ENCODE data around the gene TNFRSF13B.

DNA sequence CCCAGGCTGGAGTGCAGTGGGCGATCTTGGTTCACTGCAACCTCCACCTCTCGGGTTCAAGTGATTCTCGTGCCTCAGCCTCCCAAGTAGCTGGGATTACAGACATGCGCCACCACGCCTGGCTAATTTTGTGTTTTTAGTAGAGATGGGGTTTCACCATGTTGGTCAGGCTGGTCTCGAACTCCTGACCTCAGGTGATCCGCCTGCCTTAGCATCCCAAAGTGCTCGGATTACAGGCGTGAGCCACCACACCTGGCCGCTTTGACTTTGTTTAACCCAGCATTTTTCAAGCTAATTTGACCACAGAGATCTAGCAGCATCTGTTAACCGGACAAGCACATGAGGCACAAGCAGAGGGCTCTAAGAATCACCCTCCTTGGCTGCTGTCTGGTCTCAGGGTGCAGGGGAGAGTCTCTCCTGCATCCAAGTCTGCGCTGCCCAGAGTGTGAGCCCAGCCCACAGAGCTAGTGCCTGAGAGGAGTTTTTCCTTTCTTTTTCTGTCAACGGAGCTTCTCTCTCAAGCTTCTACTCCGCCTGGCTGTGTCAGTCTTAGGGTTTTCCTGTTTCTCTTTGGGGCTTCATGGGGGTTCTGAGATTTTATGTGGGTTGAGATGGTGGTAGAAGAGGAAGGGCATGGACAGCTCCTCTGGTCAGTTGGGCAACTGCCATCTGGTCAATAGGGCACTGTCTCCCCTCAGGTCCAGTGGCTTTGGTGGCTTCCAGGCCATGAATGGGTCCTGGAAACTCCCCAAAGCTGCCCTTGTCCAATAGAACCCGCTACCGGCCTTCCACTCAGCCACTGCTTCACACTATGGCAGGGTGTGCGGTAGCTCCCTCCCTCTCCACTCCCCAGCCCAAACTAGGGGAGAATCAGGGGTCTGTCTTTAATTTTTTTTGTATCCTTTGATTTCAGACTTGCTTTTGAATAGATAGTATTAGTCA, 59.6 kb downstream of the TNFRSF13B start:
- no peak for TF ChIP-seq CTCF (IDR thresholded peaks at IDR 0.05)
- TF ChIP-seq ZFX (IDR thresholded peaks at IDR 0.05; ENCODE audit: borderline replicate concordance), result no peak

All from 22Rv1 (cell line).